H1 (cell line): ENCODE data around the gene ZBTB37. TPM values are rescaled to one million over a fixed set of nuclear protein-coding genes. Genes with fewer than 3 reads are reported as not detected.

Source experiments
- CTCF ChIA-PET: fragments of 300-600 bp; sonication (Branson Sonifier 250); formaldehyde crosslinking; loops from one replicate; lab custom pipeline; 2021; ENCODE audit not compliant: partially characterized antibody; lab: Charles Lee
- POLR2A ChIA-PET: fragments of 300-600 bp; sonication (Branson Sonifier 250); formaldehyde crosslinking; loops from one replicate; lab custom pipeline; 2021; ENCODE audit warnings: inconsistent platforms; ENCODE audit not compliant: partially characterized antibody; lab: Charles Lee
- DNase-seq, 2 experiments: peaks; one replicate each; pipeline versions ENCODE4 v3.0.0 to v3.0.0-alpha.2; 2010 to 2022; ENCODE audit warnings: low spot score in 2 of 2, low read depth in 1 of 2, mixed read lengths in 1 of 2
- FAIRE-seq: peaks from 2 replicates; lab custom pipeline; 2011; peaks lifted over from hg19 to GRCh38; lab: Jason Lieb, UNC
- H2AFZ ChIP-seq: 2 replicates; pipeline ENCODE4 v1.8.1; 2012; ENCODE audit warnings: low read length, inconsistent platforms
- H2AK5ac ChIP-seq: 2 replicates; pipeline ENCODE4 v1.6.1; 2013; ENCODE audit warnings: low read depth, low read length
- H2BK120ac ChIP-seq: replicated peaks from 2 replicates; pipeline ENCODE3; 2013; ENCODE audit warnings: low read depth, low read length, inconsistent platforms
- H2BK12ac ChIP-seq: 2 replicates; pipeline ENCODE4 v1.6.1; 2013; ENCODE audit warnings: low read depth, low read length
- H2BK15ac ChIP-seq: 2 replicates; pipeline ENCODE4 v1.6.1; 2013; ENCODE audit warnings: low read length
- H2BK20ac ChIP-seq: 2 replicates; pipeline ENCODE4 v1.6.1; 2013; ENCODE audit warnings: low read length
- H2BK5ac ChIP-seq: 2 replicates; pipeline ENCODE4 v1.6.1; 2013; ENCODE audit warnings: low read depth, low read length
- H3K14ac ChIP-seq: 2 replicates; pipeline ENCODE4 v1.6.1; 2013; ENCODE audit warnings: inconsistent platforms; ENCODE audit not compliant: insufficient read length
- H3K18ac ChIP-seq: 2 replicates; pipeline ENCODE4 v1.6.1; 2013; ENCODE audit warnings: low read length; ENCODE audit errors: extremely low read depth
- H3K23ac ChIP-seq: 2 replicates; pipeline ENCODE4 v1.6.1; 2013; ENCODE audit warnings: inconsistent platforms; ENCODE audit not compliant: insufficient read length
- H3K23me2 ChIP-seq: 2 replicates; pipeline ENCODE4 v1.6.1; 2013; ENCODE audit warnings: low read depth, low read length
- H3K27ac ChIP-seq: 2 replicates; pipeline ENCODE4 v1.6.1; 2011; ENCODE audit warnings: low read depth, low read length, inconsistent platforms
- H3K27me3 ChIP-seq, 4 experiments: replicated peaks in 1 of 4; 1 replicate in 1 of 4; 2 replicates in 3 of 4; pipeline versions ENCODE4 v1.6.1 to v1.8.1; 2011 to 2013; ENCODE audit warnings: low read length in 3 of 4, mild to moderate bottlenecking in 3 of 4, inconsistent platforms in 2 of 4, mixed read lengths in 2 of 4, moderate library complexity in 1 of 4; ENCODE audit not compliant: control insufficient read depth in 3 of 4, insufficient read depth in 3 of 4; ENCODE audit errors: extremely low read depth in 1 of 4
- H3K36me3 ChIP-seq, 4 experiments: 2 replicates each; pipeline versions ENCODE4 v1.6.1 to v1.8.1; 2011 to 2013; ENCODE audit warnings: mild to moderate bottlenecking in 4 of 4, low read length in 3 of 4, moderate library complexity in 2 of 4, control low read depth in 1 of 4, inconsistent platforms in 1 of 4; ENCODE audit not compliant: insufficient read depth in 4 of 4, control insufficient read depth in 2 of 4
- H3K4ac ChIP-seq: replicated peaks from 2 replicates; pipeline ENCODE3; 2013; ENCODE audit warnings: low read length, low read depth, mixed read lengths, inconsistent platforms; ENCODE audit not compliant: insufficient read length
- H3K4me1 ChIP-seq, 4 experiments: replicated peaks in 1 of 4; 1 replicate in 1 of 4; 2 replicates in 3 of 4; pipeline versions ENCODE4 v1.6.1 to v1.8.1; 2011 to 2013; ENCODE audit warnings: low read length in 3 of 4, inconsistent platforms in 2 of 4, mixed read lengths in 1 of 4; ENCODE audit not compliant: insufficient read depth in 4 of 4, control insufficient read depth in 3 of 4
- H3K4me2 ChIP-seq, 2 experiments: 2 replicates each; pipeline versions ENCODE4 v1.6.1 to v1.8.1; 2011 to 2013; ENCODE audit warnings: low read depth in 2 of 2, low read length in 2 of 2, control low read depth in 1 of 2, inconsistent platforms in 1 of 2, mild to moderate bottlenecking in 1 of 2; ENCODE audit not compliant: insufficient read depth in 1 of 2
- H3K4me3 ChIP-seq, 4 experiments: fragments of 200-600, 300-600 bp in 1 of 4; sonication (generic), shearing (Covaris generic), sonication (Bioruptor Twin) in 1 of 4; 2 replicates each; pipeline versions ENCODE4 v1.5.1 to v1.8.1; 2011 to 2016; ENCODE audit warnings: low read length in 4 of 4, low read depth in 3 of 4, control low read depth in 2 of 4, inconsistent platforms in 2 of 4, mild to moderate bottlenecking in 2 of 4, mixed read lengths in 1 of 4, moderate library complexity in 1 of 4; ENCODE audit not compliant: insufficient read depth in 2 of 4; ENCODE audit errors: extremely low read depth in 1 of 4
- H3K56ac ChIP-seq: replicated peaks from 2 replicates; pipeline ENCODE3; 2013; ENCODE audit warnings: low read depth, mild to moderate bottlenecking, mixed read lengths, low read length, inconsistent platforms; ENCODE audit not compliant: insufficient read length
- H3K79me1 ChIP-seq: 2 replicates; pipeline ENCODE4 v1.6.1; 2013; ENCODE audit warnings: low read depth, low read length, control low read depth
- H3K79me2 ChIP-seq, 2 experiments: 2 replicates each; pipeline versions ENCODE4 v1.6.1 to v1.8.1; 2012 to 2013; ENCODE audit warnings: low read length in 2 of 2, mild to moderate bottlenecking in 2 of 2, inconsistent platforms in 1 of 2; ENCODE audit not compliant: insufficient read depth in 2 of 2, control insufficient read depth in 1 of 2
- H3K9ac ChIP-seq, 4 experiments: replicated peaks in 1 of 4; 1 replicate in 1 of 4; 2 replicates in 3 of 4; pipeline versions ENCODE4 v1.6.1 to v1.8.1; 2011 to 2013; ENCODE audit warnings: low read depth in 3 of 4, low read length in 3 of 4, control low read depth in 2 of 4, mild to moderate bottlenecking in 2 of 4, moderate library complexity in 2 of 4, inconsistent platforms in 1 of 4; ENCODE audit errors: extremely low read depth in 1 of 4
- H3K9me3 ChIP-seq, 2 experiments: 2 replicates each; pipeline versions ENCODE4 v1.6.1 to v1.8.1; 2012 to 2013; ENCODE audit warnings: mild to moderate bottlenecking in 2 of 2, moderate library complexity in 2 of 2, control low read depth in 1 of 2, inconsistent platforms in 1 of 2, low read depth in 1 of 2, low read length in 1 of 2, mixed read lengths in 1 of 2; ENCODE audit not compliant: insufficient read depth in 2 of 2
- H4K20me1 ChIP-seq, 2 experiments: replicated peaks in 1 of 2; 2 replicates each; pipeline versions ENCODE3 to v1.8.1; 2011 to 2013; ENCODE audit warnings: inconsistent platforms in 2 of 2, low read length in 2 of 2, mild to moderate bottlenecking in 1 of 2; ENCODE audit not compliant: insufficient read depth in 2 of 2, control insufficient read depth in 1 of 2
- H4K5ac ChIP-seq: 2 replicates; pipeline ENCODE4 v1.6.1; 2013; ENCODE audit warnings: low read length, low read depth, mixed read lengths, inconsistent platforms; ENCODE audit not compliant: insufficient read length
- H4K8ac ChIP-seq: 2 replicates; pipeline ENCODE4 v1.8.0; 2013; ENCODE audit warnings: mild to moderate bottlenecking, moderate library complexity, low read length, inconsistent platforms; ENCODE audit not compliant: insufficient read depth; ENCODE audit errors: extremely low read depth
- H4K91ac ChIP-seq: replicated peaks from 2 replicates; pipeline ENCODE3; 2013; ENCODE audit warnings: low read length, mixed read lengths, inconsistent platforms; ENCODE audit not compliant: insufficient read length
- CBX8 ChIP-seq: fragments of 300-800, 300-1000 bp; sonication (generic); IDR thresholded peaks from 2 replicates; pipeline ENCODE4 v1.7.1; 2016; ENCODE audit warnings: low read depth, low read length, borderline replicate concordance
- EZH2 ChIP-seq: fragments of 200-600 bp; sonication (generic); IDR thresholded peaks from 2 replicates; pipeline ENCODE4 v1.7.1; 2012; ENCODE audit warnings: low read depth, mild to moderate bottlenecking, moderate library complexity, low read length, inconsistent platforms; ENCODE audit not compliant: severe bottlenecking
- RFX5 ChIP-seq: IDR thresholded peaks from 2 replicates; pipeline ENCODE4 v1.6.1; 2011; ENCODE audit warnings: low read depth, low read length, improper control_type of control experiment, borderline replicate concordance
- WGBS, 2 experiments: shearing (Covaris generic) in 1 of 2; methylation state at CpG; one replicate each; pipeline versions ENCODE4 v1.1.6 to v1.1.7; 2013 to 2015; ENCODE audit warnings: low lambda C conversion rate in 2 of 2, mixed read lengths in 2 of 2, inconsistent platforms in 1 of 2, low coverage in 1 of 2, missing lambda C conversion rate in 1 of 2; ENCODE audit not compliant: insufficient replicate concordance in 2 of 2, insufficient coverage in 1 of 2, insufficient read length in 1 of 2; ENCODE audit errors: extremely low coverage in 1 of 2, missing lambda C conversion rate in 1 of 2; 5-methylcytosine and 5-hydroxymethylcytosine counted together
- polyA plus RNA-seq, 7 experiments: library from polyadenylated mRNA; depleted of rRNA in 3 of 7; stranded (reverse) in 5 of 7; unstranded in 2 of 7; fragments of >200 nt in 5 of 7; fragments of 200-250 nt in 2 of 7; gene quantifications; 1 replicate in 5 of 7; 2 replicates in 1 of 7; 4 replicates in 1 of 7; pipeline versions ENCODE4 v1.2.1 to v1.2.3, GENCODE V29; 2011 to 2013; ENCODE audit warnings: missing spikeins in 2 of 7, mixed read lengths in 2 of 7
- total RNA-seq: library from RNA; stranded (reverse); fragmentation: NEBNext Ultra II Directional; extraction: Animal tissue kit (Norgen Biotek cat#: 25700); gene quantifications from 2 replicates; pipeline ENCODE4 v1.2.1, GENCODE V29; 2021

ZBTB37 gene
- total and polyA plus RNA-seq, 2 of the 8 experiments (the other 6 are each of a cell fraction or from before 2014, with no cell fraction given) = 1.7 to 12.5 TPM

DNA sequence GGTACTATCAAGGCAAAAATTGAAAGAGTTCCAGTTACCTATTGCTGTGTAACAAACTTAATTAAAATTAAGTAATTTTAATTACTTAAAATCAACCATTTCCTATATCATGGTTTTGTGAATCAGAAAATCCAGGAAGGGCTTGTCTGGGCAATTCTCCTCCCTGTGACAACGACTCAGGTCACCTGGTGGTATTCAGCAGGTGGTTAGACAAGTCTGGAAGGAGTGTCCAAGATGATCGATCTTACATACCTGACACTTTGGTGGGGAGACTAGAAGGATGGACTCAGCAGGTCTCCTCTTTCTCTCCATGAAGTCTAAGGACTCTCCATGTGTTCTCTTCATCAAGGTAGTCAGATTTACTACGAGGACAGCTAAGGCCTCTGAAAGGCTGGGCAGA is 26.0 kb downstream of the ZBTB37 start:
- Histone ChIP-seq H4K91ac (no peak overlapping the region), H3K79me1 (no peaks in the 10 kb centered on the region; the same call in 1 of the 2 replicates), H4K20me1 (no peaks in the 10 kb centered on the region), H3K9me3 (no peaks in the 10 kb centered on the region), H3K18ac (no peak overlapping the region; the same call in 1 of the 2 replicates), H3K4me1 (peaks cover 0 to 3% (median 0%) of the 10 kb centered on the region in 4 experiments; a peak in 1 of 7 replicates), H2BK12ac (no peak overlapping the region), H2AK5ac (no peak overlapping the region), H3K4me2 (no peak overlapping the region), H3K27ac (no peak overlapping the region), H3K56ac (no peak overlapping the region), H3K4me3 (no peak overlapping the region), H4K5ac (no peak overlapping the region), H3K79me2 (no peaks in the 10 kb centered on the region), H3K23me2 (no peaks in the 10 kb centered on the region), H3K23ac (no peak overlapping the region), H2BK120ac (no peak overlapping the region), H2BK20ac (no peak overlapping the region), H3K9ac (no peak overlapping the region), H2AFZ (no peak overlapping the region), H4K8ac (no peak overlapping the region), H2BK15ac (no peak overlapping the region), H3K27me3 (no peaks in the 10 kb centered on the region), H2BK5ac (no peak overlapping the region), H3K4ac (no peak overlapping the region), H3K36me3 (no peaks in the 10 kb centered on the region; a peak in 1 of 8 replicates), H3K14ac (no peak overlapping the region)
- FAIRE-seq (no peak), DNase-seq (no peak)
- TF ChIP-seq CBX8 = no peak
- no peak for TF ChIP-seq EZH2
- no peak for TF ChIP-seq RFX5
- WGBS, 2 experiments = 88% methylated on average over 3 of the region's 3 CpGs; no CpG with 5 or more reads in 1 of the 2 experiments
- ChIA-PET CTCF (interaction anchor here (1.5 kb wide), 1 partner anchor 20 kb away, joined by 3 read pairs; no protein-coding TSS in a partner anchor), POLR2A (interaction anchor here (1.2 to 1.6 kb wide), 2 partner anchors 26 to 28 kb away, joined by 6 to 9 read pairs; partner anchors contain the start of genes GAS5 and ZBTB37)
